Muscle of back (tissue), 11 donors: ENCODE results near the gene SHISA5. TPM values are rescaled to one million over a fixed set of nuclear protein-coding genes. Genes with fewer than 3 reads are reported as not detected.

Experiments
- DNase-seq, 3 donors: peaks; one replicate each; pipeline versions ENCODE4 v3.0.0 to v3.0.0-alpha.2; 2013
- polyA plus RNA-seq, 10 donors: library from polyadenylated mRNA; unstranded; fragments of 120-200 nt; gene quantifications; one replicate each; pipeline ENCODE4 v1.2.1, GENCODE V29; 2013; ENCODE audit not compliant: insufficient read length in 10 of 10

SHISA5 gene
- polyA plus RNA-seq, 10 donors = 54.3 to 89.5 (median 70.3) TPM

GRCh38 chr3:48432411-48433371, 71.3 kb downstream of the SHISA5 start:
- DNase-seq = no peak

DNA sequence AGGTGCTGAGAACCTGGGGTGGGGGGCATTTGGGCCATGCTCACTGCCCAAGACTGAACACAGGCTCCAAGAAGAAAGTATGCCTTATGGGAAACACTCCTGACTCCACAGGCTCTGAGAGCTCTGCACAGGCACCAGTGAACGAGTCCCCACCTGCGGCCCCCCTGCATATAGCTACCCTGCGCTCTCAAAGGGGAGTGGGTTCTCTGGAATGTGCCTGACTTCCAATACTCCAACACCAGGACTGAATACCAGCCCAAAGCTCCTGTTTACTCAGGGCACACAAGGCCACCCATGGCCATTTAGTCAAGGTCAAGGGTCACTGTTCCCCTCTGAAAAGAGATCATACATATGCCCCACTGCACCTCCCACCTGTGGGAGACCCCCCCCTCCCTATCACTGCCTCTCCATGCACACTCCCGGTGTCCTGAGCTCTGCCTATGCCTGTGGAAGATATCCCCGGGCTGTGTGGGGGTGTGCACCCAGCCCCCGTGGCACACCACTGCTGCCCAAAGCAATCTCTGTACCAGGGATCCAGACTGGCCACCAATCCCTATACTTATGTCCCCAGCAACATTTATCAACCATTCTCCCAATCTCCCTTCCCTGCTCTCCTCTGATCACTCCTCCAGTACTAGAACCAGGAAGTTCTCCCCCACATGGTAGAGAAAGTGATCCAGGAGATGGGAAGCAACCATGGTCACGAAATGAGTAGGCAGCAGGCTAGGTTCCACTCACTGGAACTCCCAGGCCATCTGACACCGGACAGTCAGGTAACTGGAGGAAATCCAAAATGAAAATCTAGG, 72.5 kb downstream of the SHISA5 start:
- no peak for DNase-seq

DNA sequence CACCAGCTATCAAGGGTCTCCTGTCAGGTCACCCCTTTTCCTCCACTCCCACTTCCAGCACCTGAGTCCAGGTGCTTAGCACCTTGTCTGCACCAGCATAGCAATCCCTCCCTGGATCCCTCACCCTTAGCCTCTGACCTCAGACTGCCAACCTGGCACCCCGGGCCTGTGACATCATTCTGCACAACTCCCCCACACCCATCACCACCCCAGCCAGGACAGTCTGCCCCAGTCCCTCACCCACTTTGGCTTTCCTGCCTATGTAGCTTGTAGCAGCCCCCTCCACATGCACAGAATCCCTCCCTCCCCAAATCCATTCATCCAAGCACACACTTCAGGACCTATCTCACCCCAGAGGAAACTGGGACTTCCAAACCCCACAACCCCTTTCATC, 73.3 kb downstream of the SHISA5 start:
- no peak for DNase-seq

DNA sequence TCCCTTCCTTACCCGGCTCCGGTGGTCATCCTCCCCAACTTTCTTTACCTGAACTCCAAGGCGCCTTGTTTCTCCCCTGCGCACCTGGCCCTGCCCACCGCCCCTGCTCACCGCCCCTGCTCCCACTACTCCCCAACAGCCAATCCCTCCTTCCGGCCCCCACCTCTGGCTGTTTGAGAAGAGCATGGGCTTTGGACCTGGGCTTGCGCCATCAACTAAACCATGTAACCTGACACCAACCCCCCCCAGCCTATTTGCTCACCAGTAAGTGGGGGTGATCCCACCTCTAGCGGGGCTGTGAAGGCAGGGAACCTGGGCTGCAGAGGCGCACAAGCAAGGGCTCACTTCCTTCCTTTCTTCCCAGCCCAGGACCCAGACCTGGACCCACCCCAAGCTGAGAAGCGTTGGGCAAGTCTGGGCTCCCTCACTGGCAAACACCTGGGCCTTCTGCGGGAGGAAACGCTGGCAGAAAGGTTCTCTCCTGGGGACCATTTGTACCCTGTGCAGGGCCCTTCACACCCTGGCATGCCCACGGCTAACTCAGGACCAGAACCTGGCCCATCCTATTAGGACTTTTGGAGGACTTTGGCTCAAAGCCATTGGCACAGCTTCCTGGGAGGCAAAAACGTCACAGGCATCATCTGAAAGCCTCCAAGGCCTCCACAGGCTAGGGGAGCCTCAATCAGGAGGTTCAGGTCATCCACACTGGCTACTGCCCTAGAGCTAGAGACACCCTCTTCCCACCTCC, 73.8 kb downstream of the SHISA5 start, which contains the start of gene PLXNB1:
Gene PLXNB1 (minus strand): TSS at position 127 of the 748 bp plus-strand sequence. CDS start 5,475 bp downstream, outside the sequence.
- DNase-seq = peak in 2 of 3 donors; percentile 39 to 62

DNA sequence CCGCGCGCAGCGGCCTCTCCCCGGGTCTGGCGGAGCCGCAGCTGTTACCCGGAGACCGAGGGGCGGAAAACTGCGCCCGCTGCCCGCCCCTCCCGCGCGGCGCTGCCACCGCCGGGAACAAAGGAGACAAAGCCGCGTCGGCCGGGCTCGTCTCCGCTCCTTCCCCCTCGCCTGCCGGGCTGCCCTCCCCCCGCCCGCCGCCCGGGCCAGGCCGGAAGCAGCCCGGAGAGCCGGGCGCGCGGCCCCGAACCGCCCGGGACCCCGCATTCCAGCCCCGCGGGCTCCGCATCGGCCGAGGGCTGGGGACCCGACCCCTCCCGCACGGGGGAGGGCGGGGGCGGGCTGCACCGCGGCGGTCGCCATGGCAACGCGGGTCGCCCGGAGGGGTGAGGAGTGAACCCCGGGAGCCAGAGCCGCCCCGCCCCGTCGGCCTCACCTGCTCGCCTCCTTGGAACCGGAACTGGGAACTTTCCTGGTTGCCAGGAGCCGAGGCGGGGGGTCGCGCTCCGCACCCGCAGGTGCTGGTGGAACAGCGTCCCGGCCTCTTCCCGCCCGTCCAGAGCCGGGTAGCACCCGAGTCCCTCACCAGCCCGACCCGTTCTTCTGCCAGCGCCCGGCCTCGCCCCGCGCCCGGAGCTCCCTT, 74.5 kb downstream of the SHISA5 start:
- DNase-seq = peak in 1 of 3 donors; percentile 36

- DNase-seq = peak in 2 of 3 donors; percentile 69 to 86
Measured at GRCh38 chr3:48428572-48429316, 75.2 kb downstream of the SHISA5 start.

- no peak for DNase-seq
Measured at GRCh38 chr3:48428088-48428571, 75.8 kb downstream of the SHISA5 start.

- DNase-seq = no peak
Measured at GRCh38 chr3:48427630-48427962, 76.4 kb downstream of the SHISA5 start.

DNA sequence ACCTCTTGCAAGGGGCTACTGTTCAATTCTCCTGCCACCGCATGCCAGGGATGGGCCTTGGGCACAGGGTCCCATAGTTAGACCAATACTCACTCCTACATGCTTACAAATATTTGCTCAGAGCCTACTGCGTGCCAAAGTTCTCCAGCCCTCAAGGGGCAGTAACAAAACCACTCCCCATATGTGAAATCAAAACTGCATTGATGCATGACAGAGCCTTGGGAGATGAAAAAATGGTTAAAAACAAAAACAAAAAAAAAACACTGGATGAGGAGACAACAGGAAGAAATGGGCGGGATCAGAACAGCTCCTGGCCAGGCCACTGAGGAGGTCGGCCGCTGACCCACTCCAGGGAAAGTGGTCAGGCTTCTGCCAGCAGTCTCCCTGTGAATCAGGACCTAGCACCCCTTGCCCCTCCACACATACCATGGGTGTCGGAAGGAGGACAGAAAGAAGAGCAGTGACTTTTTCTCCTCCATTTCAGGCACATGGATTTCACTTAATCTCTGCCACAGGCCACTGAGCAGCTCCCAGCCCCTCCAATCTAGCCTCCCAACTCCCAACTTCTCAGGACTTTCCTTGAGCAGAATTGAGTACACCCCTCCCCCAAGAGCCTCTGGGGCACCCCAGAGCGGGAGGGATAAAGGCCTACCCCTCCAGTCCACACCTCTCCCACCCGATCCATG, 76.9 kb downstream of the SHISA5 start:
- no peak for DNase-seq

GRCh38 chr3:48426401-48426909, 77.5 kb downstream of the SHISA5 start:
- no peak for DNase-seq

DNA sequence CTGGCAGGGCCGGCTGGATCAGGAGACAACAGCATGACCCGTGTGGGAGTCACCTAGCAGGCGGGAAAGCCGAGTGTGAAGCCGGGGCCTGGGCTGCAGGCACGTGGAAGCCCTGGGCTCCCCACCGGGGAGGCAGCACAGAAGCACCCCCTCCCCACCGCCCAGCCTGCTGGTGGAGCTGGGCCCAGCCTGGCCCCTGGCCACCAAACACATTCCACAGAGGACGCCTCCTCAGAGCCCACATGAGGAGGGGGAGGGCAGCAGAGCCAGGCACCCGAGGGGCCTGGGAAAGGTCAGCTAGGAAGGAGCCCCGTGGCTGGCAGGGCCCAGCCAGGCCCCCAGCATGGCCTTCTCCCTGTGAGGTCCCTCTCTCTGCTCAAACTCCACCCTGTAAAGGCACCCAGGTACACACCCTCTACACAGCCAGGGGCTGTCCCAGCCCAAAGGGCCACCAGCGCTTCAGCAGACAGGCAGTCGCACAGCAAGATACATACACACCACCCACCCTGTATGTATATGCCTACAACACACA, 78.6 kb downstream of the SHISA5 start:
- no peak for DNase-seq

DNA sequence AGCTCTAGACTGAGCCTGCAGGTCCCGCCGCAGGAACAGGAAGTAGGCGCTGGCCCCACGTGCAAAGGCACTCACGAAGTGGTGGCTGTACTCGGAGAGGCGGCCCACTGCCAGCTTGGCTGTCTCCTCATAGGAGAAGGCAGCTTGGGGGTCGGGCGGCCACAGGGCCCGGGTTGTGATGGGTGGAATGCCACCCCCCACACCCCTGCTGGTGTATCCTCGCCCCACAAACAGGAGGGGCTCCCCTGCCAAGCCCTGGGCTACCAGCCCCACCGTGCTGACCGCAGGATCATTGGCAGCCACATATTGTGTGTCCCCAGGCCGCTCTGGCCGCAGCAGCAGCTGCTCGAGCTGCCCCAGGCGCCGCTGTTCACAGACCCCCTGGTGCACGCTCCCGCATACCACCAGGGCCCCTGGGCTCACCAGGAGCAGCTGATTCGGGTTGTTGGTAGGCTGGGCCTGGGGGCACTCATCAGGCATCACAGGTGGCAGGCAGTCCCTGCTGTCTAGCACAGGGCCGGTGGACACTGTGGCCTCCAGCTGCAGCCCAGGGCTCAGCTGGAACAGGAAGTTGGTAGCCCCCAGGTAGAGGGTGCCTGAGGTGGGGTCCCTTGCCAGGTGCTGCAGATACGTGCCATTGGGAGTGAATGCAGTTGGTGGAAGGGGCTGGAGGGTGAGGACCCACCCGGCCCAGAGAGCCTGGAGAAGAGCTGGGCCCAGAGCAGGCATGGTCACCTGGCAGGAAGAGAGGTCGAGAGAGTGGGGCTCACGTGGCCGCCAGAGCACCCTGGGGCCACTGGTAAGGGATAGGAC, 79.9 kb downstream of the SHISA5 start:
- no peak for DNase-seq

DNA sequence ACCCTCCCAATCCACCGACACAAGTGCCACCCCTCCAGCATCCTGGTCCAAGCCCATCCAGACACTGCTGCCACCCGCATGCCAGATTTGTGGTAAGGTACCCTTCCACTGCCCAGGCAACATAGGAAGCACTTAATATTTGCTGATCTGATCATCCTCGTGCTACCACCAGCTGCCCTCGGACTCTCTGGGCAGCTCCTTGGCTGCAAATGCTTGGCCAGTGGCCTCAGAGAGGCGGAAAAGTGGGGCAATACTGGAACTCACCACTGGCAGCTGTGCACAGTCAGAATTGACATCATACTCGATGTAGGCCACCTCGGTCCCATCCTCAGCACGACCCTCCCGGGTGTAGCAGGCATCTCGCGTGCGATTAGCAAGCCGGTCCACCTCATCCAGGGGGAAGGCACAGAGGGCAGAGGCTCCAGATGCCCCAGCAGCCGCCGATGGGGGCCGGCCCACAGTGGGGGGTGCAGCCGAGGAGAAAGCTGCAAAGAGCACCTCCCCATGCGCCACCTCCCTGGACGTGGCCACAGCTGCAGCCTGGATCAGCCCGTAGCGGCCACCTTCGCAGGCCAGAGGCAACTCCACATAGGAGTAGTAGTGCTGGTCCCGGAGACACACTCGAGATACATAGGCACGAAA, 80.6 kb downstream of the SHISA5 start:
- DNase-seq = no peak

- no peak for DNase-seq
Measured at GRCh38 chr3:48422681-48423080, 81.3 kb downstream of the SHISA5 start.

GRCh38 chr3:48422272-48422671, 81.7 kb downstream of the SHISA5 start:
- no peak for DNase-seq

- DNase-seq = no peak
Measured at GRCh38 chr3:48420561-48420960, 83.4 kb downstream of the SHISA5 start.

- no peak for DNase-seq
Measured at GRCh38 chr3:48419597-48419996, 84.4 kb downstream of the SHISA5 start.

DNA sequence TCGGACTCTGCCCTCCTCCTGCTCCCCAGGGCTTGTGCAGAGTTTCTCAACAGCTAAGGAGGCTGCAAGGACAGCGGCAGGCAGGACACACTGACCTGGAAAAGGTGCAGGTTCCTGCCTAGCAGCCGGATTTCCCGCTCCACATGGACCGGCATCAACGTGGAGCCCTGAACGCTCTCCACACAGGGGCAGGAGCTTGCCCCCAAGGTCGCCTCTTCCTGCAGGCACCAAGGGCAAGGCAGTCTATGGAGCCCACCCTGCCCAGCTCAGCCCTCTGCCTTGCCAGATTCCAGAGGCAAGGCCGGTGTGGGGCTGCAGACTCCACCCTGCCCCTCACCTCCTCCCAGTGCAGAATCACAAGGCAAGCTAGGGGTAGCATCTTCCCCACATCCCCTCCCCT, 84.8 kb downstream of the SHISA5 start:
- DNase-seq = no peak
